Stimulated activated naive CD8-positive, alpha-beta T cell treated with anti-CD3 and anti-CD28 coated beads, Interleukin-15, amount 100 ng/mL, for 72 hours (primary cell): ENCODE measurements around the gene RSPH4A.

Source experiments
- ATAC-seq: fragments of 150-1000 bp; cut with Tn5 transposase; 2 replicates; pipeline ENCODE4 v1.10.0; 2021; ENCODE audit warnings: mild to moderate bottlenecking, moderate library complexity
- DNase-seq, 2 donors: peaks; one replicate each; pipeline ENCODE4 v3.0.0; 2021 to 2022
- H3K27ac Mint-ChIP-seq, 2 donors: one replicate each; pipeline ENCODE4 v1.8.0; 2022; ENCODE audit warnings: mild to moderate bottlenecking in 2 of 2, mixed read lengths in 2 of 2, moderate library complexity in 2 of 2
- H3K27me3 Mint-ChIP-seq: one replicate; pipeline ENCODE4 v1.8.0; 2022; ENCODE audit warnings: mixed read lengths
- H3K4me1 Mint-ChIP-seq: one replicate; pipeline ENCODE4 v1.8.0; 2022; ENCODE audit warnings: mild to moderate bottlenecking, mixed read lengths
- H3K4me3 Mint-ChIP-seq, 2 donors: one replicate each; pipeline ENCODE4 v1.8.0; 2022; ENCODE audit warnings: mild to moderate bottlenecking in 2 of 2, mixed read lengths in 2 of 2, moderate library complexity in 1 of 2
- H3K9me3 Mint-ChIP-seq, 2 donors: one replicate each; pipeline ENCODE4 v1.8.0; 2022; ENCODE audit warnings: mixed read lengths in 2 of 2

RSPH4A gene

DNA sequence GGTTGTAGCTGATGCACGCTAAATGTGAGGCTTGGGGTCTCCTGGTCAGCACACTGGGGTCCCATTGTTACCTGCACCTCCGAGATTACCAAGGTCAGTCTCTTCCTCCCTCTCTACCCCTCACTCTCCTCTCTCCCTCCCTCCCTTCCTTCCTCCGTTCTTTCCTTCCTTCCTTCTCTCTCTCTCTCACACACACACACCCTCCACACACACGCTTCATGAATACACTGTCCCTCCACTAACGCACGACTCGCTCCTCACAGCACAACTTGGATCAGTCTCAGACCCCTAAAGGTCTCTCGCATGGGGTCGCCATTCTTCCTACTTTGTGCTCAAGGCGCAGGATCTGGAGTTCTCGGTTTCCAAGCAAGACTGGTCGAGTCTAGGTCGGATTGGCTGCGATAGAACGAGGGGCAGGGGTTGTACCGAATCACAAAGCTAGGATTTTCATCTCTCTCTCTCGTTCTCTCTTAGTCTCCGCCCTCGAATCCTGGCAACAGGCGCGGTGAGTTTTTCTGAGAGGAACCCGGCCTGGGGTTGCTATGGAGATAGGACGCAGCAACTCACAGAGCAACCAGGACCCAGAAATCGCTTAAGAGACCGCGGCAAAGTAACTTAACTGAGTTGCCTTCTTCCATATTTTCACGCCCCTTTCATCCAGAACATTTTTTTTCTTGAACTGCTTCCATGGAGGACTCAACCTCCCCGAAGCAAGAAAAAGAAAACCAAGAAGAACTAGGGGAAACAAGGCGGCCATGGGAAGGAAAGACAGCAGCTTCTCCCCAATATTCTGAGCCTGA lies at the start of gene RSPH4A:
Gene RSPH4A, plus strand, starts transcription at position 543 of the 800 bp plus-strand sequence. Its CDS starts 145 bp downstream, at position 688.
- DNase-seq (peak; percentile 51 to 72), ATAC-seq (peak; percentile 96)
- Mint-ChIP-seq H3K27me3 (peaks cover 42% of the 10 kb centered on the region), H3K9me3 (no peaks in the 10 kb centered on the region), H3K27ac (peak within 1 kb of the TSS in 1 of 2 donors; percentile 93), H3K4me3 (peak within 1 kb of the TSS; percentile 83 to 94), H3K4me1 (peaks cover 17% of the 10 kb centered on the region)

DNA sequence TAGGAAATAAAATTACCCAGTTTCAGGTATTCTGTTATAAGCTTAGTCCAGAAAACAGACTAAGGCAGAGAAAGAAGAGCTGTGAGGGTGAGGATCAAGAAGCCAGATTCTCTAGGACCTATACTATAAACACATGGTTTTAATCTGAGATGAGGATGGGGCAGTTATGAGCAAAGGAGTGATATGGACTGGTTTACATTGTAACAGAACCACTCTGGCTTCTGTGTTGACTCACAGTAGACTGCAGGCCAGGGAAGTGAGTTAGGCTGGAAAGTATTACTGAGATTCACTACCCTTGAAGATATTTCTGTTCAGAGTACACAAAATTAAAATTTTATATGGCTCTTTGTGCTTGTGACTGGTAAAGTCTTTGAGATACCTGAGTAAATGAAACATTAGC lies 48.2 kb upstream of the RSPH4A start:
- no peak overlapping the region for H3K27ac Mint-ChIP-seq
- H3K4me1 Mint-ChIP-seq = peaks cover 39% of the 10 kb centered on the region
- no peaks in the 10 kb centered on the region for H3K9me3 Mint-ChIP-seq
- DNase-seq = no peak
- no peak overlapping the region for H3K4me3 Mint-ChIP-seq
- H3K27me3 Mint-ChIP-seq = peaks cover 9% of the 10 kb centered on the region
- ATAC-seq = no peak

DNA sequence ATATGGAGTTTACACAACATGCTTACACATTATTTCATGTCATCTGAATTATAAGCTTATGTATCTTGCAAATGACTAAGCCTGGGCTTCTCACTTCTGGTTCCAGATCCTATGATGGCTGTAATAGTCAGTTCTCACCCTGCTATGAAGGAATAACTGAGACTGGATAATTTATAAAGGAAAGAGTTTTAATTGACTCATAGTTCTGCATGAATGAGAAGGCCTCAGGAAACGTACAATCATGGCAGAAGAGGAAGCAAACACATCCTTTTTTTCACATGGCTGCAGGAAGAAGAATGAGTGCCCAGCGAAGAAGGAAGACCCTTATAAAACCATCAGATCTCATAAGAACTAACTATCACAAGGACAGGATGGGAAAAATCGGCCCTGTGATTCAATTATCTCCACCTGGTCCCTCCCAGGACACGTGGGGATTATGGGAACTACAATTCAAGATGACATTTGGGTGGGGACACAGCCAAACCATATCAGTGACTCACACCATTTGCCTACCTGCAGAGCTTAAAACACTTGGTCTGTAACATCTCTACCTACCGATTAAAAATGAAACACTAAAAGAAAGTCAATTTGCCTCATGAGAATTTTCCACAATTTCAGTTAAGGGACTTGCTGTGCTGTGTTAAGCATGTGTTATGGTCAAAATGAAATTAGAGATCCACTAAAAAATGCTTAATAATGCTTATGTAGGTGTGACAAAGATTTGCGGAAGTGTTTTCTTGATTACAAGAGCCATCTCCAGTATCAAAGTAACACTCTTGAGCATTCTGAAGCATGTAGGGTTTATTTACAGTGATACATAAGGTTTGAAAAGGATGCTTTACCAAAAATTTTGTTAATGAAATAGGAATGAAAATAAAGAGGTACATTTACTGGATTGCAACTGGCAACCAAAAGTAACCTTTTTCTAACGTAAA lies 47.2 kb upstream of the RSPH4A start:
- no peak overlapping the region for H3K4me3 Mint-ChIP-seq
- no peak overlapping the region for H3K27ac Mint-ChIP-seq
- DNase-seq = no peak
- peaks cover 4% of the 10 kb centered on the region for H3K27me3 Mint-ChIP-seq
- H3K9me3 Mint-ChIP-seq = no peaks in the 10 kb centered on the region
- ATAC-seq = no peak
- H3K4me1 Mint-ChIP-seq = peaks cover 47% of the 10 kb centered on the region

DNA sequence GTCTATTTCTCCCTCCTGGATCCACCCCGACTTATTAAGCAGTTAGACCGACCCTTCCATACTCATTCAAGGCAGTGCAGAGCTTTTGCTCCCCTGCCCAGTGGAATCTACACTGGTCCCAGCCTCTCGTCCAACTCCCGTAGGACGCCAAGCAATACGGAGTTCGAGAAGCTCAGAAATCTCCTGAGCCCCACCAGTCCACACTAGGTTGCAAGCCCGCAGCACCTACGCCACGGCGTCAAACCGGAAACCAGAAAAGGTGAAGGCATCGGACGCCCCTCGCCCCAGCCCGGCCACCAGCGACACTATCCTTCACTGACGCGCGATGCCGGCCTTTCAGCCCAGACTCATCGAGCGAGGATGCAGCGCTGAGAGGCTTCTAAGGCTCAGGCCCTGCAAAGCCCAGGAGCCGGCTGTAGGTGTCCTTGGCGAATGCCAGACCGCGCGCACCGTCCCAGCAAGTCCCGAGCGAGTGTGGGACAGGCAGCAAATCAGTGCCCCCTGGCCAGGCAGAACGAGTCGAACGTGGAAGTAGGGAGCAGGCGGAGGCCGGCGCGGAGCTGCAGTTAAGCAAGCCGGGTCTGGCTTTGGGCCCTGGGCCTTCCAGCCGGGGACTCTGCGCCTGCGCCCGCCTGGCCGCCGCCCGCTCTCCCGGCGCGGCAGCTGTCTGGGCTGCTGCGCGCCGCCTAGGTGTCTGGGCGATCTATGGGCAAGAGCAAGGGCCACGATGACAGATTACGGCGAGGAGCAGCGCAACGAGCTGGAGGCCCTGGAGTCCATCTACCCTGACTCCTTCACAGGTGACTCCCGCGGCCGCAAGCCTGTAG lies 45.2 kb upstream of the RSPH4A start, which contains the start of gene RWDD1:
Gene RWDD1, plus strand, starts transcription at position 649 of the 827 bp plus-strand sequence. Its CDS starts 79 bp downstream, at position 728.
- peaks cover 45% of the 10 kb centered on the region for H3K4me1 Mint-ChIP-seq
- ATAC-seq (peak; percentile 98), DNase-seq (peak; percentile 98 to 100)
- H3K9me3 Mint-ChIP-seq = no peaks in the 10 kb centered on the region
- peak within 1 kb of the TSS; percentile 97 to 100 for H3K4me3 Mint-ChIP-seq
- no peaks in the 10 kb centered on the region for H3K27me3 Mint-ChIP-seq
- peak within 1 kb of the TSS; percentile 98 to 99 for H3K27ac Mint-ChIP-seq

DNA sequence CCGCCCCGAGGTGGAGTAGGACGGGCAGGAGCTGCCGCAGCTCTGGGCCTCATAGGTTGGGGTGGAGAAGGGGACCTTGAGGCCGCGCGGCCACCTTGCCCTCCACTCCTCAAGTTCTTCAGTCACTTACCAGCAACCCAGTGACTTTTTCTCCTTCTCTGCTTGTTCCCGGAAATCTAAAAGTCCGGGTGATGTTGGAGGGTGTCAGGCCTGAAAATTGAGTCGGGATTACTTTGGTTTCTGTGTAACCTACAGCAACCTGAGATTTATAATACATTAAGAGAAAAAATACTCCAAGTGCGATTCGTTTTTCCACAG lies 44.6 kb upstream of the RSPH4A start:
- no peaks in the 10 kb centered on the region for H3K27me3 Mint-ChIP-seq
- ATAC-seq (no peak), DNase-seq (no peak)
- peaks cover 50% of the 10 kb centered on the region for H3K4me1 Mint-ChIP-seq
- H3K4me3 Mint-ChIP-seq = peak overlapping the region; percentile 97 to 100
- peak overlapping the region; percentile 98 to 99 for H3K27ac Mint-ChIP-seq
- no peaks in the 10 kb centered on the region for H3K9me3 Mint-ChIP-seq

DNA sequence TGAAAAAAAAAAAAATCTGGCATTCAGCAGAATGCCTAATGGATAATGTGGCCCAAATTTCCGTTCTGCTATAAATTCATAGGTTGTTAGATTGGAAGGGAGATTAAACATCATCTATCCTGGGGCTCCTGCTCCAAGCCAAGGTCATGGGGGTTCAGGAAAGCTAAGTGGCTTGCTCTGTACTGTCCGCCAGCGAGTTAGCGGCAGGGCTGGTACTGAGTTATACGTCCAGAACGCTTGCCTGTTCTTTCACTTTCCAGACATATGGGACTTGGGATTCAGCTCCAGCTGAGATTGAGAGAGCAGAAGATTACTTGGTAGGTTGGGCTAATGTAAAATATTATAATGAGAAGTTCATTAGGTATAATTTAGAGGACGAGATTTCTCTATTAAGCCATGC lies 44.1 kb upstream of the RSPH4A start:
- Mint-ChIP-seq H3K27me3 (no peaks in the 10 kb centered on the region), H3K4me3 (peak overlapping the region; percentile 97 to 100), H3K27ac (peak overlapping the region; percentile 98 to 99), H3K4me1 (peaks cover 51% of the 10 kb centered on the region), H3K9me3 (no peaks in the 10 kb centered on the region)
- DNase-seq (peak in 1 of 2 donors; percentile 15), ATAC-seq (no peak)

DNA sequence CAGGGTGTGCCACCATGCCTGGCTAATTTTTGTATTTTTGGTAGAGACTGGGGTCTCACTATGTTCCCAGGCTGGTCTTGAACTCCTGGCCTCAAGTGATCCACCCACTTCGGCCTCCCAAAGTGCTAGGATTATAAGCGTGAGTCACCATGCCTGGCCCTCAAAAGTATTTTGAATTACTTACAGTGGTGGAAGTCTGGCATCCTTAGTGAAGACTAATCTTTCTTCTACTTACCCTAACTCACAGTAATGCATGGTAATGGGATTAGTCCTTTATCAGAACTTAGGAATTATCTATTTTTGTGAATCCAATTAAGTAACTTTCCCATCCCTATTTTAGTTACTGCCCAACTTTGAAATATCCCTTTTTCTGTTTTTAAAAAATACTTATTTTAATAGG lies 41.1 kb upstream of the RSPH4A start:
- no peak for ATAC-seq
- Mint-ChIP-seq H3K27ac (no peak overlapping the region), H3K4me1 (peaks cover 43% of the 10 kb centered on the region)

DNA sequence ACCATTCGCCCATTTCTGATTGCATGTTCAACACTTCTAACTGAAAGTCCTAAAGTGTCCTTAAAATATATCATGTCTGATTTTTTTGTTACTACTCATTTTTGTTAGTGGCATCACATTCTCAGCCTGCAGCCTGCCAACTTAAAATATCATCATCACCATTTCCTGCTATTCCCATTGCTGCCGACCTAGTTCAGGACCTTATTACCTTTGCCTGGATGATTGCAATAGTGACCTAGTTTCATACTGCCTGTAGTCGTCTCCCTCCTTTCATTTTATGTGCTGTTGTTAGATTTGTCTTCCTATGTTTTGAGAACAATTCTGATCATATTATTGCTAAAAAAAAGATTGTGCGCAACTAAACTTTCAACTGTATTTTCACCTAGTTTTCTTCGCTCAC lies 38.8 kb upstream of the RSPH4A start:
- ATAC-seq (no peak), DNase-seq (no peak)
- H3K27ac Mint-ChIP-seq = peak overlapping the region in 1 of 2 donors; percentile 5
- no peaks in the 10 kb centered on the region for H3K27me3 Mint-ChIP-seq
- peaks cover 42% of the 10 kb centered on the region for H3K4me1 Mint-ChIP-seq
- no peaks in the 10 kb centered on the region for H3K9me3 Mint-ChIP-seq
- H3K4me3 Mint-ChIP-seq = no peak overlapping the region

More for the DNA sequence above, 41.1 kb upstream of the RSPH4A start:
- Mint-ChIP-seq H3K9me3 (no peaks in the 10 kb centered on the region), H3K4me3 (no peak overlapping the region), H3K27me3 (no peaks in the 10 kb centered on the region)
- DNase-seq = no peak

DNA sequence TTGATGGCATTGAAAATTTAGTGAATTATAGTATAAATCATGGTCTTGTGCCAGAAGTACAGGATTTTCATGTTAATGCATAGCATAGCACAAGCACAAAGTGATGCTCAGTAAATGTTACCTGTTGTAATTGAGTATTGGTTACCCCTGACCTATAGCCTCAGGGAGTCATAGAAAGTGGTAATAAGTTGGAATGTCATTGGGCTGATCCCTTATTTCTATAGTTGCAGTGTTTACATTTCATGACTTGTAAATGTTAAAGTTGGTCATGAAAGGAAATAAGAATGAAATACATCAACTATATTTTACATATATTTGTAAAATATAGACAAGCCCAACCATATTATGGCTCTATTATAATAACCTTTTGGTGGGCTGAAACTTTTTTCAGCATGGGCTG lies 37.9 kb upstream of the RSPH4A start:
- Mint-ChIP-seq H3K4me3 (no peak overlapping the region), H3K27me3 (no peaks in the 10 kb centered on the region), H3K9me3 (no peaks in the 10 kb centered on the region), H3K27ac (no peak overlapping the region), H3K4me1 (peaks cover 33% of the 10 kb centered on the region)
- no peak for DNase-seq
- no peak for ATAC-seq

DNA sequence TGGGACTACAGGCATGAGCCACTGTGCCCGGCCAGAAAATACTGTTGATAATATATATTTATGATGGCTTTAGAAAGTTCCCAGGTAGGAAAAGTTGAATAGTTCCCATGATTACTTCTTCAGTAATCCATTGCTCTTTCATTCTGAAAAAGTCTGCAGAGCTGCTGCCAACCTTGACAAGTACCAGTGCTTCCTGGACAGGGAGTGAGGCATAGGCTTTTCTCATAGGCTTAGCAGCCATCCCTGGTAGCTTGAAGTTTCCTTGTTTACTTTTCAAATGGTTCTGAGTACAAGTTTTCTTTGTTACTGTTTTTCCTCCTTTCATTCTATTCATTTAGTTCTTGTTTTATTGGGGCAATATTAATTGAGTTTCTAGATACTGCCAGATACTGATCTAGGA lies 37.1 kb upstream of the RSPH4A start:
- Mint-ChIP-seq H3K27me3 (no peaks in the 10 kb centered on the region), H3K4me3 (no peak overlapping the region), H3K27ac (no peak overlapping the region), H3K9me3 (no peaks in the 10 kb centered on the region), H3K4me1 (peaks cover 25% of the 10 kb centered on the region)
- DNase-seq (no peak), ATAC-seq (no peak)

DNA sequence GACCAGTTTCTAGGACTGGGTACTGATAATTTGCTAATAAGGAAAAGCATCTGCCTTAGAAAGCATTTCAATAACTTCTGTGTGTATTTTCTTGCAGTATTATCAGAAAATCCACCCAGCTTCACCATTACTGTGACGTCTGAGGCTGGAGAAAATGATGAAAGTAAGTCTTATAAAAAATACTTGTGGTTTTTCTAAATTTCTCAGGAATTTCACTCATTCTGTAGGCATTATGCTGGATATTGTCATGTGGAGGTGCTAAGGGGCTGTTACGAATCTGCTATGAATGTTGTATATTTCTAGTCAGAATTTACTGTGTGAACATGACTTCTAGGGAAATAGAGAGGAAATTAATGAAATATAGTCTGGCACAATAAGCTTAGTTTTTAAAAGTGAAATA lies 36.1 kb upstream of the RSPH4A start:
- no peak for DNase-seq
- H3K4me1 Mint-ChIP-seq = peaks cover 15% of the 10 kb centered on the region
- H3K27me3 Mint-ChIP-seq = no peaks in the 10 kb centered on the region
- H3K4me3 Mint-ChIP-seq = no peak overlapping the region
- ATAC-seq = no peak
- H3K9me3 Mint-ChIP-seq = no peaks in the 10 kb centered on the region
- no peak overlapping the region for H3K27ac Mint-ChIP-seq

DNA sequence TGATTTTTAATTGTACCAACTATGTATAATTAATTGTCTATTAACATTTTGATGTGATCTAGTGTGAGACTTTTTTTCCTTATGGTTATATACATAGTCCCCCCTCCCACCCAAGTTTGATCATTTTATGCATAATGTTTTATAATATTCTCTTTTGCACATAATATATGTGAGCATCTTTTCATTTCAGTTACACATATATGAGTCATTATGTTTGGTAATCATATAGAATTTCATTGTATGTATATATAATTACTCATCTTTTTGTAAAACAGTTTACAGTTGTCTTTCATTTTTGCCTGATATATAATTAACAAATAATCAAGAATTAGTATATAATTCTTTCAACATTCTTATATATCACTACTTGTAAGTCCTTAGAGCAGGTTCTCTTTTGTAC lies 30.0 kb upstream of the RSPH4A start:
- no peaks in the 10 kb centered on the region for H3K9me3 Mint-ChIP-seq
- no peaks in the 10 kb centered on the region for H3K27me3 Mint-ChIP-seq
- no peaks in the 10 kb centered on the region for H3K4me1 Mint-ChIP-seq
- ATAC-seq = no peak
- DNase-seq = no peak
- H3K27ac Mint-ChIP-seq = no peak overlapping the region
- H3K4me3 Mint-ChIP-seq = no peak overlapping the region

DNA sequence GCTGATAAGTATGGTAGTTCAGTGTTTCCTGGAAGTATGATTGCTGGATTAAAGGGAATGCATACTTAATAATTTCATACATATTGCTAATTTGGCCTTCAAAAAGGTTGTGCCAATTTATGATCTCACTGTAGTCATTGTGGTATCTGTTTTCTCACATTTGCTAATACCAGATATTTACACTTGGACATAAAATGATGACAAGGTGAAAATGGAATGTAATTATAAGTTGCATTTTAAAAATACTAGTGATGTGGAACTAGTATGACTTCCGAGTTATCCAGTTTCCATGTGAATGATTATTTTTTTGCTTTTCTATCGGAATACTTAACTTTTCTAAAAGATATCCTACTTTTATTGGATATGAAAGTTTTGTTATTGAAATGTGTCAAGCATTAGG lies 29.5 kb upstream of the RSPH4A start:
- DNase-seq (no peak), ATAC-seq (no peak)
- H3K9me3 Mint-ChIP-seq = no peaks in the 10 kb centered on the region
- no peak overlapping the region for H3K4me3 Mint-ChIP-seq
- no peaks in the 10 kb centered on the region for H3K4me1 Mint-ChIP-seq
- H3K27me3 Mint-ChIP-seq = no peaks in the 10 kb centered on the region
- no peak overlapping the region for H3K27ac Mint-ChIP-seq

DNA sequence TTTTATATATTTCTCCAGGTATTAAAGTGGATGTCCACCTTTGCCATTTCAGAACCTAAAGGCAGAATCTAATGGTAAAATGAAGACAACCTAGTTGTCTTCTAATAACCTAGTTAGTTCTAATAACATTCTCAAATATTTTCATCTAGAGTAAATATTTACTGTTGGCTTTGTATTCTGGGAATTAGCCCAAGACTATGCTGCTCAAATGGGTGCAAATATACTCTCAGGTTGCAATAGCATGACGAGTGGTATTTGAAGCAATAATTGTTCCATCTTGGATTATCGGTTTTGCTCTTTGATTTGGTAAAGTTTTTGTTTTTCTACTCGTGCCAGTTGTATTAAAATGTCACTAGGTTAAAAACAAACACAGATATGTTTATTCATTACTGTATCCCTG lies 21.0 kb upstream of the RSPH4A start:
- ATAC-seq (no peak), DNase-seq (no peak)
- Mint-ChIP-seq H3K9me3 (no peaks in the 10 kb centered on the region), H3K27ac (no peak overlapping the region), H3K4me1 (no peaks in the 10 kb centered on the region), H3K4me3 (no peak overlapping the region), H3K27me3 (no peaks in the 10 kb centered on the region)

DNA sequence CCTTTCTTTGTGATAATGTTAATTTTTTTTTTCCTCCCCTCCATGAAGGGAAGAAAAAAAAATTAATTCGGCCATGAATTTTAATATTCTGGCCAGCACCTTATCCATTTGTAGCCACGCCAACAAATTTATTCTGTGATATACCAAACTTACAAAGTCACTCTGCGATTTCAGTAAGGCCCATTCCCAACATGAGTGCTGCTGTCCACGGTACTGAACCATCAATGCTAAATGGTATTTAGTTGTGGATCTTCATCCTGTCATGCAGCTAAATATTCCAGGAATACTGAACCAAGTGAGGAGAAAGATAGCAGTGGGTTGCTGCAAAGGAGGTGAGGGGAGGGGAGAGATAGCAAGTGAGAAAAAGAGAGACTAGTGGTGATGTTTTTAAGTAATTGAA lies 19.5 kb upstream of the RSPH4A start:
- ATAC-seq = no peak
- H3K4me3 Mint-ChIP-seq = no peak overlapping the region
- no peaks in the 10 kb centered on the region for H3K4me1 Mint-ChIP-seq
- H3K9me3 Mint-ChIP-seq = no peaks in the 10 kb centered on the region
- no peak overlapping the region for H3K27ac Mint-ChIP-seq
- DNase-seq = no peak
- H3K27me3 Mint-ChIP-seq = no peaks in the 10 kb centered on the region
